Ramos (cell line): ENCODE data around the gene TCP1.
"Not testable (repeated sequence)": the region's sequence is repeated elsewhere in the genome, so short reads cannot be mapped to it uniquely, and the experiment has no call there.

Experiments
- in situ Hi-C: fragments of 300-500 bp; cut with MboI; formaldehyde crosslinking; loops from one replicate; pipeline ENCODE4 v1.14.3; 2022; ENCODE audit warnings: low sequenced_read_pairs; ENCODE audit not compliant: unreplicated experiment

TCP1 gene

GRCh38 chr6:159817951-159818739 is 28.7 kb upstream of the TCP1 start:
- in situ Hi-C loops, result no loop called here

GRCh38 chr6:159816775-159817174 is 27.4 kb upstream of the TCP1 start:
- in situ Hi-C loops, result not testable (repeated sequence)

GRCh38 chr6:159815410-159815809 is 26.0 kb upstream of the TCP1 start:
- in situ Hi-C loops, result no loop called here

DNA sequence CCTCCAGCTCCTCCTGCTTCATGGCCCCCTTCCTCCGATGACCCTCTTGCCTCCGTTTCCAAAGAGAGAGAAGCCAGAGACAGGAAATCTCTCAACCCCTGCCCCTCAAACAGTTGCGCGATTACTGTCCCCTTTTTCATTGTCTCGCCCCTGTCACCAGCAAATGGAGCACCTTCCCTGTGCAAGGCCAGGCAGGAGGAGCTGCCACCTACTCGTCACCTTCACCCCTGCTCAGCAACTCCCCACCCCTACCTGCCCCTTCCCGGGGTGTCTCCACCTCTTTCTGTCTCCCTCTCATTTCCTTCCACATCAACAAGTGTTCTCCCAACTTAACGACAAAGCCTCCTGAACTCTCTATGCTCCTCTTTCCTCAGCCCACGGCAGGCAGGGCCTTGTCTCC is 24.4 kb upstream of the TCP1 start:
- in situ Hi-C loops, result no loop called here

DNA sequence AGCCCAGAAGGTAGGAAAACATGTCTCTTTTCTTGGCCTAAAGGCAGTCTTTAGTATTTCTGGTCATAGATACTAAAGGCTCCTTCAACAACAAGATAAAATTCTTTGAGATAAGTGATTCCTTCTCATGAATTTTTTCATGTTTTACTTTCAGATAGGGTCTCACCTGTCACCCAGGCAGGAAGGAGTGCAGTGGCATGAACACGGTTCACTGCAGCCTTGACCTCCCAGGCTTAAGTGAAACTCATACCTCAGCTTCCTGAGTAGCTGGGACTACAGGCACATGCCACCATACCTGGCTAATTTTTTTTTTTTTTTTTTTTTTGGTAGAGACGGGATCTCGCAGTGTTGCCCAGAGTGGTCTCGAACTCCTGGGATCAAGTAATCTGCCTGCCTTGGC is 19.7 kb upstream of the TCP1 start:
- in situ Hi-C loops, result no loop called here

DNA sequence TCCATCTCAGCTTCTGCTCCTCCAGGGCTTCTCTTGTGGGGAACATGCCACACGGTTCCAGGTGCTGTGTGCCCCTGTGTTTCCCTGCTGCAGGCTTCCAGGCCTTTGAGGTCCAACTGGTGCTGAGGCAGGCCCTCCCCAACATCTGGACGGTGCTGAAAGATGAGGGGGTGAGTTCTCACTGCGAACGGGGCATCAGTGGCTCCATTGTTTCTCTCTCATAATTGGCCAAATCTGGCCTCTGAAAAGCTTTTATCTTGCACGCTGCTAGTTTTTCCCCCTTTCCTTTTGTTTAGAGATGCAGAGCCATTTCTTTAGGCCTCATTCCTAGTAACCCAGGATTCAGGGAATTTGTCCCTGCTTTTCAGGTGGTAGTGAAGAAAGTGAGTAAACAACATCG is 19.2 kb upstream of the TCP1 start:
- in situ Hi-C loops, result no loop called here

- in situ Hi-C loops, result no loop called here
Observed at GRCh38 chr6:159807150-159807858, 17.9 kb upstream of the TCP1 start.

GRCh38 chr6:159806021-159806458 is 16.6 kb upstream of the TCP1 start:
- in situ Hi-C loops, result no loop called here

DNA sequence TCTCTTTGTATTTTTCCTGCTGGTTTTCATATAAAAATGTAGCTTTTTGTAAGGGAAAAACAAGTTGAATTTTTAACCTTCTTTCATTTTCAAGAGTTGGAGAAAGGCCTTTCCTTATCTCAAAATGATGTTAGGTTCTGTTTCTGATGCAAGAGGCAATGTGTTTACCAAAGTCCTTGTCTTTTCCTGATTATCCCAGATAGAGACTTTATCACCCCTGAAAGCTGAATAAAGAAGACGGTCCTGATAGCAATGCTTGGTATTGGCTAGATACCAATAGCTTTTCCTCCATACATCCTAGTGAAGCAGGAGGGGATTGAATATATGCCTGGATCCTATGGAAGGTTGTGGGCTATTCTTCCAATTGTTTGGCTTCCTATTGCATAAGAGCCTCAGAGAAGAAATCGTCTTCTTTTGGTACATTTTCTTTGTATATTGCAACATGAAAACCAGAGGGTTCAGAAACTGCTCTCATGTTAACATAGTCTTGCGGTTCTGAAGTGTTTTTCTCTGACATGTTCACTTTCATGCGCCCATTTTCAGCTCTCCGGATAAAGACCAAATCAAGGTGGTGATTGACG is 16.1 kb upstream of the TCP1 start:
- in situ Hi-C loops, result no loop called here

- in situ Hi-C loops, result no loop called here
Observed at GRCh38 chr6:159804504-159804903, 15.1 kb upstream of the TCP1 start.

GRCh38 chr6:159801935-159802334 is 12.5 kb upstream of the TCP1 start:
- in situ Hi-C loops, result no loop called here

- in situ Hi-C loops, result no loop called here
Observed at GRCh38 chr6:159800141-159800865, 10.9 kb upstream of the TCP1 start, which contains the start of gene PNLDC1. Gene PNLDC1 (plus strand): TSS chr6:159800276. CDS start chr6:159800308, 32 bp downstream.

DNA sequence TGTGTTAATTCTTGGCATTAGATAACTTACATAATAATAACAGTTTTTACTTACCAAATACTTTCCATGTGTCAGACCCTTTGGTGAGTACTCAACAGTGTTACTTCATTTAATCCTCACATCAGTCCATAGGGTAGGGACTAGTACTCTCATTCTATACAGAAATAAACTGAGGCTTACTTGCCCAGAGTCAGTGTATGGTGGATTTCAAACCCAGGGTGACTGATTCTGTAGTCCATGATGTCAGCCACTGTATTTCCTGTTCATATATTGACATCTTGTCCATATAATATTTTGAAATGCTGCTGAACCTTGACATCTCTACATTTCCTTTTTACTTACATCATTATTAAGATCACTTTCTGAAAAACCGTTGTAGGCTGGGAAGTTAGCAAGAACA is 8.2 kb upstream of the TCP1 start:
- in situ Hi-C loops, result no loop called here

DNA sequence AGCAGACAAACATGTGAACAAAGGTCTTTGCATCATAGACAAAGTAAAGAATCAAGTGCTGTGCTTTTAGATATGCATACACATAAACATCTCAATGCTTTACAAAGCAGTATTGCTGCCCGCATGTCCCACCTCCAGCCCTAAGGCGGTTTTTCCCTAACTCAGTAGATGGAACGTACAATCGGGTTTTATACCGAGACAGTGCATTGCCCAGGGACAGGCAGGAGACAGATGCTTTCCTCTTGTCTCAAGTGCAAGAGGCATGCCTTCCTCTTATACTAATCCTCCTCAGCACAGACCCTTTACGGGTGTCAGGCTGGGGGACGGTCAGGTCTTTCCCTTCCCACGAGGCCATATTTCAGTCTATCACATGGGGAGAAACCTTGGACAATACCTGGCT is 5.6 kb upstream of the TCP1 start:
- in situ Hi-C loops, result not testable (repeated sequence)

GRCh38 chr6:159790956-159791598 is 1.7 kb upstream of the TCP1 start:
- in situ Hi-C loops, result no loop called here

- in situ Hi-C loops, result no loop called here
Observed at GRCh38 chr6:159790149-159790955, 950 bp upstream of the TCP1 start, which contains the start of gene MRPL18. Gene MRPL18 (plus strand): TSS chr6:159790467. CDS start chr6:159790588, 121 bp downstream.

DNA sequence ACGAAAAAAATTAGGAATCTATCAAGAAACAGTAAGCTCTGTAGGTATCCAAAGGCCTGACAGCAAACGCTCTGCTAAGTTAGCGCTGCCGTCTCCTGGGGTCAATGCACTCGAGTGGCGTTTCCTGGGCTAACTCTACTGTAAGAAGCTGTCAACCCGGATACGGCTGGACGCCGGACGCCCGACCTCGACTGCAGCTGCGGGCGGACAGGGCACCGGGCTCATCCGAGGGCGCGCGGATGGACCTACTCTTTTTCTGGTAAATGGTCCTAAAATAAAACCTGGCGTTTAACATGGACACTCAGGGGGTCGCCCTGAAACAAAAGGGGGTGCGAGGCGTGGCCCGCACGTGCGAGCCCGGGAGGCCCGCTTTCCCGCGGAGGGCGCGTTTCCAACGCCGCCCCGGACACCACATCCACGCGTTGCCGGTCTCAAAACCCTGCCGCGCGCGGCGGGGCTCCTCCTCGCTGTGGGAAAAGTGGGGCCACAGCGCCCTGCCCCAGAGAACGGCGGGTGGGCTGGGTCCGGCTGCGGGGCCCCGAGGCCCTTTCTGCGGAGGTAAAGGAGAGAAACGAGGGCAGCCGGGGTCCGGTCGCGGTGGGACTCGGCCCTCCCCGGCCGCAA is 537 bp downstream of the TCP1 start:
- in situ Hi-C loops, result no loop called here

- in situ Hi-C loops, result no loop called here
Observed at GRCh38 chr6:159788276-159788675, 1.1 kb downstream of the TCP1 start.
